ENCODE results near the gene IQSEC1.

IQSEC1 gene

DNA sequence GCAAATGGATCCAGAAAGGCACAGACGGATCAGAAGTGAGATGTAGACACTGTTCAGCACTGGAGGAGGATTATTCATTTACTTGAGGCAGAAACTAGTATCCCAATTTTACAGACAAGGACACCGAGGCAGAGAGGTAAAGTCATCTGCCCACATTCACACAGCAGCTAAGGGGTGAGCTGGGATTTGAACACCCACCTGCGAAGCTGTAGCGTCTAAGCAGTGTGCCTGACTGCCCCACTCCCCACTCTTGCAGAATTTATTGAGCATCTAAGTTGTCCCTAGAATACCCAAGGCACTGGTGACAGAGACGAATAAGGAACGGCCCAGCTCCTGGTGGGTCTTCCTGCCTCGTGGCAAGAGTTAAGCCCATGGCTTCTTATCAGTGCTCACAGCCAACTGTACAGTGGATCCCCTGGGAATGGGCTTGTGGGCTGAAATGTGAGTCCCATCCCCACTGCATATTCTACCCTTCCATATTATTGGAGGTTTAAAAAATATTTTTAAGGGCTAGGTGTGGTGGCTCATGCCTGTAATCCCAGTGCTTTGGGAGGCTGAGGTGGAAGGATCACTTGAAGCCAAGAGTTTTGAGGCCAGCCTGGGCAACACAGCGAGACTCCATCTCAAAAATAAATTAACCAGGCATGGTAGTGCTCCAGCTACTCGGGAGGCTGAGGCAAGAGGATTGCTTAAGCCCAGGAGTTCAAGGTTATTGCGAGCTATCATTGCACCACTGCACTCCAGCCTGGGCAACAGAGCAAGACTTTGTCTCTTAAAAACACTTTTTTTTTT, 77.6 kb downstream of the IQSEC1 start:
- TF ChIP-seq, protein P1, sequence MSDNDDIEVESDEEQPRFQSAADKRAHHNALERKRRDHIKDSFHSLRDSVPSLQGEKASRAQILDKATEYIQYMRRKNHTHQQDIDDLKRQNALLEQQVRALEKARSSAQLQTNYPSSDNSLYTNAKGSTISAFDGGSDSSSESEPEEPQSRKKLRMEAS (IDR thresholded peaks at IDR 0.05), result no peak
- no peak for TF ChIP-seq CEBPB (IDR thresholded peaks at IDR 0.05)
- no peak for TF ChIP-seq EGR1 (IDR thresholded peaks at IDR 0.05)
- no peak for TF ChIP-seq ZBTB7A (IDR thresholded peaks at IDR 0.05; ENCODE audit: low read depth)
- TF ChIP-seq, protein P2, sequence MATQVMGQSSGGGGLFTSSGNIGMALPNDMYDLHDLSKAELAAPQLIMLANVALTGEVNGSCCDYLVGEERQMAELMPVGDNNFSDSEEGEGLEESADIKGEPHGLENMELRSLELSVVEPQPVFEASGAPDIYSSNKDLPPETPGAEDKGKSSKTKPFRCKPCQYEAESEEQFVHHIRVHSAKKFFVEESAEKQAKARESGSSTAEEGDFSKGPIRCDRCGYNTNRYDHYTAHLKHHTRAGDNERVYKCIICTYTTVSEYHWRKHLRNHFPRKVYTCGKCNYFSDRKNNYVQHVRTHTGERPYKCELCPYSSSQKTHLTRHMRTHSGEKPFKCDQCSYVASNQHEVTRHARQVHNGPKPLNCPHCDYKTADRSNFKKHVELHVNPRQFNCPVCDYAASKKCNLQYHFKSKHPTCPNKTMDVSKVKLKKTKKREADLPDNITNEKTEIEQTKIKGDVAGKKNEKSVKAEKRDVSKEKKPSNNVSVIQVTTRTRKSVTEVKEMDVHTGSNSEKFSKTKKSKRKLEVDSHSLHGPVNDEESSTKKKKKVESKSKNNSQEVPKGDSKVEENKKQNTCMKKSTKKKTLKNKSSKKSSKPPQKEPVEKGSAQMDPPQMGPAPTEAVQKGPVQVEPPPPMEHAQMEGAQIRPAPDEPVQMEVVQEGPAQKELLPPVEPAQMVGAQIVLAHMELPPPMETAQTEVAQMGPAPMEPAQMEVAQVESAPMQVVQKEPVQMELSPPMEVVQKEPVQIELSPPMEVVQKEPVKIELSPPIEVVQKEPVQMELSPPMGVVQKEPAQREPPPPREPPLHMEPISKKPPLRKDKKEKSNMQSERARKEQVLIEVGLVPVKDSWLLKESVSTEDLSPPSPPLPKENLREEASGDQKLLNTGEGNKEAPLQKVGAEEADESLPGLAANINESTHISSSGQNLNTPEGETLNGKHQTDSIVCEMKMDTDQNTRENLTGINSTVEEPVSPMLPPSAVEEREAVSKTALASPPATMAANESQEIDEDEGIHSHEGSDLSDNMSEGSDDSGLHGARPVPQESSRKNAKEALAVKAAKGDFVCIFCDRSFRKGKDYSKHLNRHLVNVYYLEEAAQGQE (IDR thresholded peaks at IDR 0.05; ENCODE audit: low read depth), result no peak
- TF ChIP-seq TAF1 (IDR thresholded peaks at IDR 0.05; ENCODE audit: low read depth), result no peak
- TF ChIP-seq EP300 (IDR thresholded peaks at IDR 0.05; ENCODE audit: borderline replicate concordance), result no peak
- TF ChIP-seq CREB1 (IDR thresholded peaks at IDR 0.05; ENCODE audit: low read depth), result no peak
- no peak for TF ChIP-seq FOXM1 (IDR thresholded peaks at IDR 0.05; ENCODE audit: borderline replicate concordance, low read depth)
- TF ChIP-seq RAD21 (IDR thresholded peaks at IDR 0.05; ENCODE audit: low read depth), result no peak
- no peak for TF ChIP-seq TEAD4 (IDR thresholded peaks at IDR 0.05)
- TF ChIP-seq, protein P3, sequence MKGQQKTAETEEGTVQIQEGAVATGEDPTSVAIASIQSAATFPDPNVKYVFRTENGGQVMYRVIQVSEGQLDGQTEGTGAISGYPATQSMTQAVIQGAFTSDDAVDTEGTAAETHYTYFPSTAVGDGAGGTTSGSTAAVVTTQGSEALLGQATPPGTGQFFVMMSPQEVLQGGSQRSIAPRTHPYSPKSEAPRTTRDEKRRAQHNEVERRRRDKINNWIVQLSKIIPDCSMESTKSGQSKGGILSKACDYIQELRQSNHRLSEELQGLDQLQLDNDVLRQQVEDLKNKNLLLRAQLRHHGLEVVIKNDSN (IDR thresholded peaks at IDR 0.05), result no peak
- TF ChIP-seq TCF12 (IDR thresholded peaks at IDR 0.05; ENCODE audit: low read depth), result no peak
- no peak for TF ChIP-seq NFIC (IDR thresholded peaks at IDR 0.05)

DNA sequence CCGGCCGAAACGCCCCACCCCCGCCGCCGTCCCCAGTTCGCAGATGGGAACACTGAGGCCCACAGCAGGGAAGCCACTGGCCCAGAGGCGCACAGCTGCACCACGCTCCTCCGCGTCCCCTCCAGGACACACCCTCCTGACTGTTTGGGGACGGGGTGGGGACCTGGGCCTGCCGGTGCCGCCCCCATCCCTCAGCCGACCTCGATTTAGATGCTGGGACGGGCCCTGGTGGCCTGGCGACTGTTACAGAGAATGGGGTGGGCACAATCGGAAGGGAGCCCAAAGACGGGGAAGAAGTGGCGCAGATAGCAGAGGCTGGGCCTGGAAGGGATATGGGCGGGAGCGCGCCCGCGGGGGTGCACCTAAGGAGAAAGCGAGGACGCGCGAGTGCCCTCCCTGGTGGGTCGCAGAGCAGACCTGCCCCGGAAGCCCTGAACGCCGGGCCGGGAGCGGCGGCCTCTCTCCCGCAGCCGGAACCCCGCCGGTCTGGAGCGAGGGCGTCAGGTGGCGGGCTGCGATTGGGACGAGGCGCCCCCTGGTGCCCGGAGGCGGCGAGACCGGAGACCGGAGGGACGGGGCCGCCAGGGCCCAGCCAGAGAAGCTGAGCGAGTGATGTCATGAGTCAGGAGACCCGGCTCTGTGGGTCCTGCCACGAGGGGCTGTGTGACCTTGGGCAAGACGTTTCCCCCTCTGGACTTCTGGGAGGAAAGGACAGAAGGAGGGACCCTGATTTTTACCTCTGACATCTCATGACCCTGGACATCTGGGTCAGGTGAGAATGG, 78.4 kb downstream of the IQSEC1 start:
- TF ChIP-seq FOXM1 (IDR thresholded peaks at IDR 0.05; ENCODE audit: borderline replicate concordance, low read depth) (no peak), EGR1 (IDR thresholded peaks at IDR 0.05) (0 out of 2 replicates have a peak, but pooled peaks have one; percentile 29), TCF12 (IDR thresholded peaks at IDR 0.05; ENCODE audit: low read depth) (peak; percentile 43; the same call in 1 of the 2 replicates), TAF1 (IDR thresholded peaks at IDR 0.05; ENCODE audit: low read depth) (no peak; the same call in 1 of the 2 replicates), EP300 (IDR thresholded peaks at IDR 0.05; ENCODE audit: borderline replicate concordance) (no peak), CREB1 (IDR thresholded peaks at IDR 0.05; ENCODE audit: low read depth) (no peak), TEAD4 (IDR thresholded peaks at IDR 0.05) (peak; percentile 31; the same call in 1 of the 2 replicates), YY1 (IDR thresholded peaks at IDR 0.05; ENCODE audit: low read depth) (no peak), NFIC (IDR thresholded peaks at IDR 0.05) (no peak), CEBPB (IDR thresholded peaks at IDR 0.05) (no peak), ZBTB7A (IDR thresholded peaks at IDR 0.05; ENCODE audit: low read depth) (peak; percentile 45; the same call in 1 of the 2 replicates), RAD21 (IDR thresholded peaks at IDR 0.05; ENCODE audit: low read depth) (peak; percentile 58)
- TF ChIP-seq, protein P3 (IDR thresholded peaks at IDR 0.05), result peak; percentile 65; the same call in 1 of the 2 replicates
- TF ChIP-seq, protein P2 (IDR thresholded peaks at IDR 0.05; ENCODE audit: low read depth), result no peak
- TF ChIP-seq, protein P1 (IDR thresholded peaks at IDR 0.05), result peak; percentile 68

DNA sequence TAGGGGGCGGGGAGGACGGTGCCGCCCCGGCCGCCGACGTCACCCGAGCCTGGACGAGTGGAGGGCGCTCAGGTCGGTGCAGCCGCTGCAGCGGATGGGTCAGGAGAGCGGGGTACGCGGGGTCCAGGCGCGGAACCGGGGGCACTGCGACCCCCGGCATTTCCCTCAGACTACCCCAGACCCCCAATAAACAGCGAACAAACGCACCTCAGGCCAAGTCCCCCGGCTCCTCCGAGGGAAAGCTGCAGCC, 78.9 kb downstream of the IQSEC1 start:
- no peak for TF ChIP-seq FOXM1 (IDR thresholded peaks at IDR 0.05; ENCODE audit: borderline replicate concordance, low read depth)
- TF ChIP-seq EGR1 (IDR thresholded peaks at IDR 0.05), result no peak
- no peak for TF ChIP-seq YY1 (IDR thresholded peaks at IDR 0.05; ENCODE audit: low read depth)
- TF ChIP-seq TCF12 (IDR thresholded peaks at IDR 0.05; ENCODE audit: low read depth), result no peak
- TF ChIP-seq NFIC (IDR thresholded peaks at IDR 0.05), result no peak
- TF ChIP-seq, protein P1 (IDR thresholded peaks at IDR 0.05), result no peak
- TF ChIP-seq TEAD4 (IDR thresholded peaks at IDR 0.05), result no peak
- TF ChIP-seq, protein P2 (IDR thresholded peaks at IDR 0.05; ENCODE audit: low read depth), result no peak
- no peak for TF ChIP-seq RAD21 (IDR thresholded peaks at IDR 0.05; ENCODE audit: low read depth)
- TF ChIP-seq TAF1 (IDR thresholded peaks at IDR 0.05; ENCODE audit: low read depth), result no peak
- no peak for TF ChIP-seq EP300 (IDR thresholded peaks at IDR 0.05; ENCODE audit: borderline replicate concordance)
- no peak for TF ChIP-seq CEBPB (IDR thresholded peaks at IDR 0.05)
- no peak for TF ChIP-seq ZBTB7A (IDR thresholded peaks at IDR 0.05; ENCODE audit: low read depth)
- TF ChIP-seq CREB1 (IDR thresholded peaks at IDR 0.05; ENCODE audit: low read depth), result no peak
- TF ChIP-seq, protein P3 (IDR thresholded peaks at IDR 0.05), result no peak

Data from Ishikawa (cell line).